Loucy (cell line): Measurements from ENCODE around the gene STAC2.

Experiments
- H2AFZ ChIP-seq: fragments of 200-600 bp; sonication (generic); 2 replicates; pipeline ENCODE4 v1.6.0; 2016; ENCODE audit warnings: antibody characterized with exemption, mild to moderate bottlenecking, low read length, moderate library complexity
- H3F3A ChIP-seq: fragments of 200-600 bp; 2 replicates; pipeline ENCODE4 v1.6.0; 2016; ENCODE audit warnings: antibody characterized with exemption, low read depth, mild to moderate bottlenecking
- H3K27me3 ChIP-seq: fragments of 200-600 bp; sonication (generic); 2 replicates; pipeline ENCODE4 v1.6.1; 2014; ENCODE audit warnings: low read length, mild to moderate bottlenecking; ENCODE audit not compliant: insufficient read depth, poor library complexity, severe bottlenecking
- H3K36me3 ChIP-seq: fragments of 200-600 bp; sonication (generic); 2 replicates; pipeline ENCODE4 v1.6.1; 2016; ENCODE audit warnings: low read length; ENCODE audit not compliant: insufficient read depth
- H3K4me1 ChIP-seq: fragments of 200-600 bp; sonication (generic); 2 replicates; pipeline ENCODE4 v1.5.1; 2014; ENCODE audit warnings: low read length, mild to moderate bottlenecking; ENCODE audit not compliant: insufficient read depth, poor library complexity, severe bottlenecking
- H3K4me2 ChIP-seq: fragments of 200-600 bp; sonication (generic); 2 replicates; pipeline ENCODE4 v1.6.0; 2014; ENCODE audit warnings: antibody characterized with exemption, low read length, low read depth, mild to moderate bottlenecking; ENCODE audit not compliant: poor library complexity, severe bottlenecking
- H3K4me3 ChIP-seq: fragments of 200-600 bp; sonication (generic); 2 replicates; pipeline ENCODE4 v1.5.1; 2014; ENCODE audit warnings: low read length, mild to moderate bottlenecking, mixed read lengths; ENCODE audit not compliant: poor library complexity, severe bottlenecking
- H3K79me2 ChIP-seq: fragments of 200-600 bp; sonication (generic); 2 replicates; pipeline ENCODE4 v1.6.1; 2014; ENCODE audit warnings: low read length; ENCODE audit not compliant: insufficient read depth
- H3K9ac ChIP-seq: fragments of 200-600 bp; sonication (generic); 2 replicates; pipeline ENCODE4 v1.6.0; 2014; ENCODE audit warnings: mild to moderate bottlenecking, low read depth, low read length, moderate library complexity; ENCODE audit not compliant: poor library complexity, severe bottlenecking
- H3K9me2 ChIP-seq: fragments of 200-600 bp; sonication (generic); replicated peaks from 2 replicates; pipeline ENCODE4 v1.6.1; 2016; ENCODE audit warnings: low read depth, low read length, mixed read lengths
- H3K9me3 ChIP-seq: fragments of 200-600 bp; sonication (generic); 2 replicates; pipeline ENCODE4 v1.6.1; 2014; ENCODE audit warnings: mild to moderate bottlenecking, antibody characterized with exemption, low read length, low read depth; ENCODE audit not compliant: insufficient read depth
- H4K20me1 ChIP-seq: fragments of 200-600 bp; sonication (generic); 2 replicates; pipeline ENCODE4 v1.6.0; 2014; ENCODE audit warnings: antibody characterized with exemption, low read length, mild to moderate bottlenecking; ENCODE audit not compliant: insufficient read depth, poor library complexity, severe bottlenecking
- EZH2phosphoT487 ChIP-seq: fragments of 200-600 bp; IDR thresholded peaks from 2 replicates; pipeline ENCODE4 v1.6.1; 2018; ENCODE audit warnings: antibody characterized with exemption, mild to moderate bottlenecking, moderate library complexity, borderline replicate concordance
- TF ChIP-seq, protein P1 (sequence below): fragments of 200-600 bp; sonication (generic); conservative IDR thresholded peaks from 2 replicates; pipeline ENCODE4 v1.5.1; 2014; ENCODE audit warnings: mild to moderate bottlenecking, antibody characterized with exemption, low read length

Gene STAC2

DNA sequence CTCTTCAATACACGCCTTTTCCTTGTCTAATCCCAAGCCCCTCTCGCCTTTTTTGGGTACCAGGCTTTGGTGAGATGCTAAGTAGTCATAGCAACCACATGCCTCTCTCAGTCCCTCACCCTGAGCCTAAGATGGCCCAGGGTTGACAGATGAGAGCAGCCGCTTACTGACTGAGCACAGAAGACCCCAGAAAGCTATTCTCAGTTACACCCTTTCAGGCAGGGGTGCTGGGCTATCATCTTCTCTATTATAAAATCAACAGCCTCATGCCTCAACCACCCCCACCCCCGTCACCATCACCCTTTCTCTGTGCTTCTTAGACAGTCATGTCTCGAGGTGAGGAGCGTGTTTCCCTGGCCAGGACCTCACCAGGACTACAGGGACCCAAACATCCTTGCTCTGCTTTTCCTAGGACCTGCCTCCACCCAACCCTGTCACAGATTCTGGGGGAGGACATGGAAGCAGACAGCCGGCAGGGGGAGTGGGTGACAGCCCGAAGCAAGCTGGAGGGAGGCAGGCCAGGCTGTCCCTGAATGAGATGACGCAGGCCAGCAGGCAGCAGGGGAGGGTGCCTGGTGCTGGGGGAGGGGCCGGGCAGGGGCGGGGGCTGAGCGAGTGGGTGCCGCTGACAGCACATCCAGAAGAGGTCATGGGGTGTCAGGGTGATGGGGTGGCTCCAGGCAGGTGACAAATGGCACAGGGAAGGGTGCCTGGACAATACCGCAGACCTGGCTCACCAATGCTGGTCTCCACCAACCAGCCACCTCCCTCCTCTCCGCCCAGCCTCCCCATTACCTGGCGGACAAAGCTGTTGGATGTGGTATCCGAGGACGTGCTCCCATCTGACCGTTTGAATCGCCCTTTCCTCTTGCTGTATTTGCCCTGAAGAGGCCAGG lies 31.4 kb downstream of the STAC2 start:
- Histone ChIP-seq H2AFZ (no peak overlapping the region), H3K27me3 (no peaks in the 10 kb centered on the region), H3K4me3 (peak overlapping the region; percentile 95), H3K4me1 (peaks cover 49% of the 10 kb centered on the region), H3K9me3 (no peaks in the 10 kb centered on the region), H3K9ac (peak overlapping the region; percentile 96), H3K36me3 (peaks cover 31% of the 10 kb centered on the region; the same call in 1 of the 2 replicates), H4K20me1 (peaks cover 42% of the 10 kb centered on the region), H3K9me2 (no peaks in the 10 kb centered on the region), H3K4me2 (peak overlapping the region; percentile 97), H3K79me2 (peaks cover 54% of the 10 kb centered on the region), H3F3A (no peaks in the 10 kb centered on the region)
- TF ChIP-seq, protein P1, sequence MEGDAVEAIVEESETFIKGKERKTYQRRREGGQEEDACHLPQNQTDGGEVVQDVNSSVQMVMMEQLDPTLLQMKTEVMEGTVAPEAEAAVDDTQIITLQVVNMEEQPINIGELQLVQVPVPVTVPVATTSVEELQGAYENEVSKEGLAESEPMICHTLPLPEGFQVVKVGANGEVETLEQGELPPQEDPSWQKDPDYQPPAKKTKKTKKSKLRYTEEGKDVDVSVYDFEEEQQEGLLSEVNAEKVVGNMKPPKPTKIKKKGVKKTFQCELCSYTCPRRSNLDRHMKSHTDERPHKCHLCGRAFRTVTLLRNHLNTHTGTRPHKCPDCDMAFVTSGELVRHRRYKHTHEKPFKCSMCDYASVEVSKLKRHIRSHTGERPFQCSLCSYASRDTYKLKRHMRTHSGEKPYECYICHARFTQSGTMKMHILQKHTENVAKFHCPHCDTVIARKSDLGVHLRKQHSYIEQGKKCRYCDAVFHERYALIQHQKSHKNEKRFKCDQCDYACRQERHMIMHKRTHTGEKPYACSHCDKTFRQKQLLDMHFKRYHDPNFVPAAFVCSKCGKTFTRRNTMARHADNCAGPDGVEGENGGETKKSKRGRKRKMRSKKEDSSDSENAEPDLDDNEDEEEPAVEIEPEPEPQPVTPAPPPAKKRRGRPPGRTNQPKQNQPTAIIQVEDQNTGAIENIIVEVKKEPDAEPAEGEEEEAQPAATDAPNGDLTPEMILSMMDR, result peak; percentile 48
- no peak for TF ChIP-seq EZH2phosphoT487

DNA sequence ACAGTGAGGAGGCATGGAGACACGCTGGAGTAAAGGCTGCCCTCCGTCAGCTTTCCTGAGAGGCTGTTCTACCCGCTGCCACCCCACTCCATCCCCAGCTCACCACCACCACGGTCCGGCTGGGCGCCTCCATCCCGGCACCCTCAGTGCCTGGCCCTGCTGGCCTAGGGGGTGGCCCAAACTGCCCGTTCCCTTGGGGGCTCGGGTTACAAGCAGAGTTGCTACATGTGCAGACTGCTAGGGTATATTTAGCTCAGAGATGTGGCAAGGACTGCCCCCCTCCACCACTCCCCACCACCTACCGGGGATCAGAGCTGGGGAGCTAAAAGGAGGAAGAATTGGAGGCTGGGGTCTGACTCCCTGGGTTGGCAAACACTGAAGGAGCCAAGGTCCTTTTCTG lies 32.4 kb downstream of the STAC2 start:
- peaks cover 41% of the 10 kb centered on the region for H3K4me1 ChIP-seq
- H3K27me3 ChIP-seq, result no peaks in the 10 kb centered on the region
- peaks cover 54% of the 10 kb centered on the region for H3K79me2 ChIP-seq
- no peaks in the 10 kb centered on the region for H3K9me2 ChIP-seq
- H3K9me3 ChIP-seq, result no peaks in the 10 kb centered on the region
- peaks cover 31% of the 10 kb centered on the region; the same call in 1 of the 2 replicates for H3K36me3 ChIP-seq
- no peak for TF ChIP-seq EZH2phosphoT487
- TF ChIP-seq, protein P1, result no peak
- no peak overlapping the region for H2AFZ ChIP-seq
- H3K9ac ChIP-seq, result peak overlapping the region; percentile 3
- peak overlapping the region; percentile 95 for H3K4me3 ChIP-seq
- H3K4me2 ChIP-seq, result peak overlapping the region; percentile 97
- H3F3A ChIP-seq, result no peaks in the 10 kb centered on the region
- H4K20me1 ChIP-seq, result peaks cover 42% of the 10 kb centered on the region

DNA sequence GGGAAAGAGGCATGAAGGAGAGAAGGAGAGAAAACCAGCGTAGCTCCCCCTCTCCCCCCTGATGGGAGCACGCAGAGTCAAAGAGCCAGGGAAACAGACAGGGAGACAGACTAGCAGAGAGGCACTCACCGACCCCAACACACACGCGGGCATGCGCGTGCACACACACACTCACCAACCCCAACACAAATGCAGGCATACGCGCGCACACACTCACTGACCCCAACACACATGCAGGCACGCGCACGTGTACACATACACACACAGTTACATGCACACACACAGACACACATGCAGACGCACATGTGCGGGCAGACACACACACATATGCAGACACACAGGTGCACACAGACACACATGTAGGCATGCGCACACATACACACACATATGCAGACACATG lies 32.8 kb downstream of the STAC2 start:
- no peaks in the 10 kb centered on the region for H3F3A ChIP-seq
- H3K4me3 ChIP-seq, result peak overlapping the region; percentile 95
- peaks cover 31% of the 10 kb centered on the region; the same call in 1 of the 2 replicates for H3K36me3 ChIP-seq
- H3K9ac ChIP-seq, result peak overlapping the region; percentile 3
- no peaks in the 10 kb centered on the region for H3K9me3 ChIP-seq
- no peaks in the 10 kb centered on the region for H3K27me3 ChIP-seq
- H4K20me1 ChIP-seq, result peaks cover 42% of the 10 kb centered on the region
- H3K4me1 ChIP-seq, result peaks cover 36% of the 10 kb centered on the region
- H3K79me2 ChIP-seq, result peaks cover 54% of the 10 kb centered on the region
- no peaks in the 10 kb centered on the region for H3K9me2 ChIP-seq
- no peak for TF ChIP-seq EZH2phosphoT487
- TF ChIP-seq, protein P1, result no peak
- H2AFZ ChIP-seq, result no peak overlapping the region
- H3K4me2 ChIP-seq, result peak overlapping the region; percentile 97
